22Rv1 (cell line): ENCODE data around the gene KLF18.

ENCODE experiments used
- CTCF ChIP-seq: fragments of 450-650 bp; IDR thresholded peaks from 2 replicates; pipeline ENCODE4 v1.5.1; 2017; ENCODE audit warnings: mild to moderate bottlenecking
- ZFX ChIP-seq: fragments of 450-650 bp; IDR thresholded peaks from 2 replicates; pipeline ENCODE4 v1.6.1; 2017; ENCODE audit warnings: antibody characterized with exemption, borderline replicate concordance

DNA sequence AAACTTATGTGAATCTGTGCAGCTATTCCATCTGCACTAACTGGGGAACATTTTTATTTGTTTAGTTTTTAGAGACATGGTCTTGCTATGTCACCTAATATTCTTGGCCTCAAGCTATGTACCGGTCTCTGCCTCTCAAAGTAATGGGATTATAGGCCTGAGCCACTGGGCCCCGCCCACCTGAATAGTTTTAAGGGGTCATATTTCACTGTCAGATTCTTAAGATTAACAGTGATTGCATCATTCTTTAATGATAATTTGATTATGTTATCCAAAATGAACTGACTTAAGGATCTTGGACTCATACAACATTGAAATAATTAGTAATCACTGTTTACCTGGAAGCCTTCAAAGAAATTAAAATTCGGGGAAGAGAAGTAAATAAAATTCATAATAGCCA, 12.6 kb upstream of the KLF18 start:
- no peak for TF ChIP-seq CTCF
- no peak for TF ChIP-seq ZFX
